GM19328 (cell line): ENCODE results near the gene GNA14.
"Not testable (repeated sequence)": the region's sequence is repeated elsewhere in the genome, so short reads cannot be mapped to it uniquely, and the experiment has no call there.

Experiments used
- ATAC-seq: cut with Tn5 transposase; IDR thresholded peaks from one replicate; pipeline ENCODE4 v1.9.1; 2021; ENCODE audit warnings: mild to moderate bottlenecking, moderate library complexity; ENCODE audit not compliant: unreplicated experiment

The GNA14 gene

GRCh38 chr9:77455312-77455927, 192.7 kb downstream of the GNA14 start:
- no peak for ATAC-seq

GRCh38 chr9:77454663-77455062, 193.5 kb downstream of the GNA14 start:
- ATAC-seq, result no peak

DNA sequence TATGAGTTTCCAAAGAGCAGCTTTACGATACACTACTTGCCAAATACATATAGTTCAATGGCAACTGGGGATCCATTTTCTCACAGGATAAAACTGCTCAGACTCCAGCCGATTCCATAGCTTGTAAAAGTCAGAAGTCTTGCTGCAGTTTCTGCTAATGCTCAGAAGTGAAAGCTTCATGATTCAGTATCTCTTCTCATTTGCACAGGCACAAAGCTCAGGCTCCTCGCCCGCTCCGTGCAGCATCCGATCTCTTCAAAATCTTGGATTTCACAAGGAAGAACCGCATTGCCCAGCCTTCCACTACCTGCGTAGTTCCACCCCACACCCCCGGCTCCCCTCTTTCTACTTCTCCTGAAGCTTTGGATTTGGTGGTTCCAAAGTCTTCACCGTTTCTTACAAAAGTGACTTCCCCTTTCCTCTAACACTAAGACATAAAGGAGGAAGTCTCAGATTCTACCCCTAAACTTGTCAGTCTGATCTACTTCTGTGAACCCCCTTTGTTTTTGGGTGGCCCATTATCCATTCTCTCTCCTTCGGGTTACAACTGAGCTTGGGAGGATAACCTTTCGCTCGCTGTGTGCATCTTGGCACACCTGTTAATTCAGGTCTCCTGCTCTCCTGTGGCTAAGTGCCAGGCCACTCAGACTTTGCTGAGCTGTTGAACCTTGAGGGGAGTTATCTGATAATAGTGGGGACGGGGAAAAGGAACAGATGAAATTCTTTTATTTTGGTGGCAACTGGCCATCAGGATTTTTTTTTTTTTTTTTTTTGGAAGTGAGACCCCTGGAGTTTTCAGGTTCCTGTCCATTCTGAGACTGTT, 194.1 kb downstream of the GNA14 start:
- ATAC-seq, result no peak

GRCh38 chr9:77451507-77451906, 196.6 kb downstream of the GNA14 start:
- ATAC-seq, result no peak

DNA sequence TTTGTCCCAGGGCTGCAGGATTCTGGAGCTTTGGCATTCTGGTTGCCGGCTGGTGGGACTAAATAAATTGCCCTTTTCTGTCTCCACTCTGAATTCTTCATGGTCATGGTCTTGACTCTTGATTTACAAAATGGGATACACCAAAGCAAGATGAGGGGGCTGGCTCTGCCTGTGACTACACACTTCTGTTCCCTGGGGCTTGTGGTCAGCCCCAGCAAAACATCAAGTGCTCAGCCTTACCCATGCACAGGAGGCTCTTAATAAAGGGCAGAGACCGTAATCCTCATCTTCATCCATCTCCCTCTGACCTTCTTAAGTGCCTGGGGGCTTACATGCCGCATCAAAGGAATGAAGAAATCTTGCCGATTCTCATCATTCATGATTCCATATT, 198.0 kb downstream of the GNA14 start:
- ATAC-seq, result no peak

DNA sequence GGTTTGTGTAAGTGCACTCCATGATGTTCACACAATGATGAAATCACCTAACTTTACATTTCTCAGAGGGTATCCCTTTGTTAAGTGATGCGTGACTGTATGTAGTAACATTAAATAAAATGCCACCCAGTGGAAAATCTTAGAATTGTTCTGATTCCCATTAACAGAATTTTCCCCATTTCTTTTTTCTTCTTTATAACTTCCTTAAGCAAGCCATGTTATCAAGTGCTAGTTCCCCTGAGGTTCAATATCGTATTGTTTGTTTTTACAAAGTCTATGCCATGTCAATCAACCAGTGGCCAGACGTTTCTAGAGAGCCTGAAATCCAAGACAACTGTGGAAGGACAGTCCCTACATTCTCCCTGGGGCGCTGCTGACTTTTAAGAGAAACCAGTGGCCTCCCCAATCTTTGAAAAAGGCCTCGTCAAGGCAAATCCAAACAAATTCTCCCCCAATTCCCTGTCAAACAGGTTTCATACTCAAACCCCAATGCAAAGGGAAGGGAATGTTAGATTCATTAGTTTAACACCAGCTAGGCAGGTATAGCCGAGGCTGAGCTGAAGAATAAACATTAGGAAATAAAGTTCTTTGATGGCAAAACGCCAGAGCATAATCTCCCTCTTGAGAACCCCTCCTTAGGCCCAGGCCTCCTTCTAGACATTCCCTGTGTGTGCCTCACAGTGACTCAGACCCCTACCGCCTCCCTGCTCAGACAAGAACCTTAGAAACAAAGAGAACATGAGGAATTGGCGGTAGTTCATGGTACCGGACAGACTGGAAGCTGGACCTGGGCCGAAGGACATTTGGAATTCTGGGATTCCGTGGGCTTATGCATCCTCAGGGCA, 198.7 kb downstream of the GNA14 start:
- no peak for ATAC-seq

DNA sequence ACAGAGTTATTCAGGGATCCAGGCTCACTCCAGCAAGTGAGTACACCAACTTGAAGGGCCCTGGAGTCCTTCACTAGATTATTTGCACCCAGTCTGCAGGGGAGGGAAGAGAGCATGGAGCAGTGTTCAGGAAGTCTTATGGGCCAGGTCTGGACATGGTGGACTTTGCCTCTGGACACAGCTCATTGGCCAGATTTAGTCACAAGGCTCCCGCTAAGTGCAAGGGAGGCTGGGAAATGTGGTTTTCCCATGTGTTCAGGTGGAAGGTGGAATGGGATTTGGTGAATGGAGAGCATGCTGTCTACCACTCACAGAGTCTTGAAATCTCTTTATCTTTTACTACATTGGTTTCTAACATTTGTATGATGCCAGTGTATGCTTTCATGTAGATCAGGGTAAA, 200.5 kb downstream of the GNA14 start:
- no peak for ATAC-seq

DNA sequence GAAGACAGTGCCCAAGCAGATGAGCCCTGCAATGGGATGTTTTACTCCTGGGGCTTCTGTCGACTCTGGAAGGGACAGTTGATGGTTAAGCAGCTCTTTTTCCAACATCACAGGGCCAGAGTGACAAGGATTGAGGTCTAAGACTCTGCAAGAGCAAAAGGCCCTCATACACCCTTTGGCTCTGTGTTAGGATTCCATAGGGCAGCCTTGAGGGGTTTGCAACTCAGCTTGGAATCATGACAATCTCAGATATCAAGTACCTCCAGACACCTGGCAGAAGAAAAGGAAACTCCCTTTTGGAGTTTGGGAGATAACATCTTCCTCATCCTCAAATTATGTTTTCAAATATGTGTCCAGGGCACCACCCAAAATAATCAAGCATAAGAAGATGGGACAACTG, 205.7 kb downstream of the GNA14 start:
- no peak for ATAC-seq

- not testable (repeated sequence) for ATAC-seq
These were observed 207.0 kb downstream of the GNA14 start for GRCh38 chr9:77441124-77441523.

DNA sequence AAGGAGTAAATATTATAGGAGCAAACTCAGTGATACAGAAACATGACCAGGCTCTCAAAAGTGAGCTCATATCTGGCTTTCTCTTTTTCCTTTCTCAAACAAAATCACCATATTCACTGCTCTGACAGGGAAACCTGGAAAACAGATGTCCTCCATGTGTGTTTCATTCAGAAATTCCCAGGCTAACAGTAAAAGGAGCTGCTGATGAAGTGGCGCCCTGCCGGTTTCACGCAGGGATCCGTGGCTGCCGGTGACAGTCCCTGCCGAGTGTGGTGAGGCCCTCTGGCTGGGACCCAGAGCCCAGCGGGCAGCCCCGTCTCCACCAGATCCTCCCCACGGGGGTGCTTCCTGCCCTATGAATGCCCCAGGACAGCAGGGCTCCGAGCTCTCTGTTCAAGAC, 208.1 kb downstream of the GNA14 start:
- no peak for ATAC-seq

DNA sequence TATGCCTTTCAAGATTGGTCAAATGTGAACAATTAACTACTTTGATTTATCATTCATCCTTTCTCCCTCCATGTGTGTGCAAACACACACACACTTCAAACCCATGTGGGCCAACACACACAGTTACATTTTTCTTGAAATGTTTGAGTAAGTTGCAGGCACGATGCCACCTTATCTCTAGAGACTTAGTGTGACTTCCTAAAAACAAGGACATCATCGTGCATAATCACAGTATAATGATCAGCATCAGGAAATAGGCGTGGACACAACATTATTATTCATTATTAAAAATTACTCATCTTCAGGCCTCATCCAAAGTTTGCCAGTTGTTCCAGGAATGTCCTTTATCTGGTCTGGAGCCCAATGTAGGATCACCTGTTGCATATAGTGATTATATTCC, 209.5 kb downstream of the GNA14 start:
- no peak for ATAC-seq

DNA sequence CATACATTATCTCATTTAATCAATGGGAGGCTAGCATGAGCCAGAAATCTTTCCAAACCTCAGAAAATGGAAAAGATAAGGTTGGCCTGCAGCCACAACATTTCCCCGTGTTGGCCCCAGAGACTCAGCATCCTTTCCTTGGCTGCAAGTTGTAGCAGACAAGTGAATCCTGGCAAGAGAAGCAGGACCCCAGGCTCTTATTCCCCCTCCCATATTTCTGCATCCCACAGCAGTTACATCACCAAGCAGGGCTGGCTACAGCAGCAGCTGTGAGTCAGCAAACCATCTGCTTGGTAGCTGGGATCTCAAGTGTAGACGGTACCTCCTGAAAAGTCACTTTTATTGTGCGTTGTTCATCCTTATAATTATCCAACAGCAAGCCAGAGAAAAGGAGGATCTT, 212.4 kb downstream of the GNA14 start:
- ATAC-seq, result no peak

DNA sequence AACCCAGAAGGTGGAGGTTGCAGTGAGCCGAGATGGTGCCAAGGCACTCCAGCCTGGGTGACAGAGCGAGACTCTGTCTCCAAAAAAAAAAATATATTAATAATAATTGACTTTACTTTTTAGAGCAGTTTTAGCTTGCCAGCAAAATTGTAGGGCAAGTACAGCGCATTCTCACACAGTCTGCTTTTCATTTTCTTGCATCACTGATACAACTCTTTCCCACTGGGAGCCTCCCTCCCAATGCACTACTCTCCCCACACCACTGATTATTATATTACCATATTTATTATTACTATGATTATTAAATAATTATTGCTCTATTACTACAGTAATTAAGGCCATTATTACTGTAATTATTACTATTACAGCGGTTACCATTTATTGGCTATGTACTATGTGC, 212.8 kb downstream of the GNA14 start:
- no peak for ATAC-seq

DNA sequence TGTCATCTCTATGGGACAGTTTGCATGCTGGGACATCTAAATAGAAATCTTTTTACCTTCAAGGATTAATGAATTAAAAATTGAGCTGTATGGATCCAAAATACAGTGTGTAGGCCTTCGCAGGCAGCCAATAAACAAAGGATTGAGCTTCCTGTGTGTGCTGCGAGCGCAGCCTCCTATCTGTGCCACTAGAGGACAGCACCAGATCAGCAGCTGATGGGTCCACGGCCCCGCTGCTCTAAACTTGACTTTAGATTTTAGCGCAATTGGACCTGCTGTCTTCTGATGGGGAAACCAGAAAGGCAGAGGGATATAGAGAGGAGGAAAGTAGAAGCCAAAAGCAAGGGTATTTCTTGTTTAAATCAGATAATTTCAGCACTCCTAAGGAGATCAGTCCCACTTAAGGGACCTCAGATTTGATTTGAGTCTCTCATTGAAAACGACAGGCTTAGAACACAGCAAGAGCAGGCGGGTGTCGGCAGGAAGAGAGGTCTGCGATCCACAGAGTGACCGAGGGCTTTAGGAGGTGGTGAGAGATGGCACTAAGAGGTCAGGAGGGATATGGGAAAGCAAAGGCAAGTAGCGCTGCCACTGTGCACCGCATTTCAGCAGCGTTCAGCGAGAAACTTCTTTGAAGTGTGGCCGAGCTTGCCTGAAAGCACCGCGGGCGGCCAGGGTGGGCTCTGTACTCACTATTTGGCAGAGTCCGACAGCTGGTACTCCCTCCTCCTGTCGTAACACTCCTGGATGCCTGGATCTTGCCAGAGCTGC, 214.3 kb downstream of the GNA14 start:
- ATAC-seq, result peak; percentile 75

DNA sequence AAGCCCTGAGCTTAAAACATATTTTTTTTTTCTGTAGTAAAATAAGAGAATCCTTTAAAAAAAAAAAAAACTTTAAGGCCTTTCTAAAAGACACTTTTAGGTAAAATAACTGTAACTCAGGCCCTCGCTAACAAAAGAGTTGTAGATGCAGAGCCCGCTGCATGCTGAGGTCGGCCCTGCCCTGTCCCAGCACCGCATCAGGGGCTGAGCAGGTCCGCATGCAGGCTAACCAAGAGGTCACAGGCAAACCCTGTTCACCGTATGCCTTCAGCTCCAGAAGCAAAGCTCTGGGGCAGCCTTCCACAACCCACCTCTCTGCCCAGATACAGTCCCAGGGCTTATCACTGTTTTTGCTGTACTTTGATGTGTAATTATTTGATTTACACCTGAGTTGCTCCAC, 216.1 kb downstream of the GNA14 start:
- no peak for ATAC-seq

GRCh38 chr9:77429928-77430327, 218.2 kb downstream of the GNA14 start:
- ATAC-seq, result no peak

- ATAC-seq, result no peak
These were observed 220.7 kb downstream of the GNA14 start for GRCh38 chr9:77427256-77427927.

- no peak for ATAC-seq
These were observed 221.4 kb downstream of the GNA14 start for GRCh38 chr9:77426712-77427111.

- ATAC-seq, result no peak
These were observed 223.1 kb downstream of the GNA14 start for GRCh38 chr9:77424993-77425392.

GRCh38 chr9:77423841-77424240, 224.3 kb downstream of the GNA14 start:
- no peak for ATAC-seq
